HG02885 (cell line): ENCODE results near the gene RPP25L.

ENCODE experiments used
- ATAC-seq: cut with Tn5 transposase; IDR thresholded peaks from one replicate; pipeline ENCODE4 v1.9.1; 2021; ENCODE audit warnings: mild to moderate bottlenecking; ENCODE audit not compliant: unreplicated experiment, poor library complexity

The RPP25L gene, protein sequence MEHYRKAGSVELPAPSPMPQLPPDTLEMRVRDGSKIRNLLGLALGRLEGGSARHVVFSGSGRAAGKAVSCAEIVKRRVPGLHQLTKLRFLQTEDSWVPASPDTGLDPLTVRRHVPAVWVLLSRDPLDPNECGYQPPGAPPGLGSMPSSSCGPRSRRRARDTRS

DNA sequence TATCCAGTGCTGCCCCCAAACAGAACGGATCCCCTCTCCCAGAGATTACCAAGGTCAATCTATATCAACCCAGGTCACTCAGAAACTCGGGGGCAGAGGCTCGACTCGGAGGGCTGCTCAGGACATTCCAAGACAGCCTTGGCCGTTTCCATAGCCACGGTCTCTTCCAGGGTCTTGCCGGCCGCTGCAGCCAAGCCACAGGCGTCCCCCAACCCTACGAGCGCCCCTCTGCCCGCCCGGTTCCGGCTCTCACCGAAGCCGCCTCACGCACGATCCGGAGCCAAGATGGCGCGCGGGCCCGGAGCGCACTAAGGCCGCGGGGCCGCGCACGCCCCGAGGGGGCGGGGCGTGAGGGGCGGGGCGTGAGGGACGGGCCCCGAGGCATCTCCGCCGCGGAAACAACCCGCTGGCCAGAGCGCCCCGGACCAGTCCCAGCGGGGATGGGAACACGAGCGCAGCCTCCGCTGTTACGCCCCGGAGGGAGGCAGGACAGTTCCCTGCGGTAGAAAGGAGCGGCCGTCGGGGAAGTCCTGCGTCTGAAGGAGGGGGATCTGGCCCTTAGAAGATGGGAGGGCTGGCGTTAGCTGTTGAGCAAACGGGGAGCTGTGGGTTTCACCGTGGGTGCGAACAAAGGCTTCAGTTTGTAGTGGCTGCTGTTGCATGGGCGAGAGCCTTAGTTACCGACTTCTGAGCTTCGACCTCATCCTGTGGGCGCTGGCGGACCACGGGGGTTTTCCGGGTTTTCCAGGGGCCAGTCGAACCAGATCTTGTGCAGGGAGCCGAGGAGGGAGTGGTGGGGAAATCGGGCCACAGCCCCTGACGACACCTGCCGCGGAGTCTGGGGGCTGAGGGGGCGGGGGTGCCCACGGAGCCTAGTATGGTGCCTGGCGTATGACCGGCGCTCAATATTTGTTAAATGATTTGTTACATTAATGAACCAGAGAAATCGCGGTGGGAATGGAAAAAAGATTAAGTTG is at the start of gene RPP25L:
Gene RPP25L, minus strand, starts transcription at position 287 of the 977 bp plus-strand sequence. CDS start 801 bp downstream, outside the sequence.
- peak; percentile 94 for ATAC-seq

- ATAC-seq = no peak
These were observed 47.8 kb upstream of the RPP25L start for GRCh38 chr9:34659592-34660253.

GRCh38 chr9:34658461-34658860 is 46.6 kb upstream of the RPP25L start:
- no peak for ATAC-seq

GRCh38 chr9:34656992-34657391 is 45.1 kb upstream of the RPP25L start:
- ATAC-seq = no peak

DNA sequence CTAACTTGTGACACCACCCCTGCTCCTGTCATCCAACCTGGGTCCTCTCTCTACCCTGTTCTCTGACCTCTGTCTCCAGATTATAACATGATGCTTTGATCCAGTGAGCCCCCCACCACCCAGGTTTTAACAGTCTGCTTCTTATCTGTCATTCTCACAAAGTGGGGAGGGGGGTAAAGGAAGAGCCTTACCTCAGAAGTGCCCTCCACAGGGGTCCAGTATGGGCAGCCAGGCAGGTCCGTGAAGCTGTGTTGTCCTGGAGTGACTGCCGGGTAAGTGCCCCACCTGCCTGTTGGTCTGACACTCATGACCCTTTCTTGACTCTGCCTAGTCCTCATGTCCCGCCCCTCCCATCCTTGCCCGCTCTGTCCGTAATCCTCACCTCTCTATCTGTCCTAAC is 43.5 kb upstream of the RPP25L start:
- no peak for ATAC-seq

DNA sequence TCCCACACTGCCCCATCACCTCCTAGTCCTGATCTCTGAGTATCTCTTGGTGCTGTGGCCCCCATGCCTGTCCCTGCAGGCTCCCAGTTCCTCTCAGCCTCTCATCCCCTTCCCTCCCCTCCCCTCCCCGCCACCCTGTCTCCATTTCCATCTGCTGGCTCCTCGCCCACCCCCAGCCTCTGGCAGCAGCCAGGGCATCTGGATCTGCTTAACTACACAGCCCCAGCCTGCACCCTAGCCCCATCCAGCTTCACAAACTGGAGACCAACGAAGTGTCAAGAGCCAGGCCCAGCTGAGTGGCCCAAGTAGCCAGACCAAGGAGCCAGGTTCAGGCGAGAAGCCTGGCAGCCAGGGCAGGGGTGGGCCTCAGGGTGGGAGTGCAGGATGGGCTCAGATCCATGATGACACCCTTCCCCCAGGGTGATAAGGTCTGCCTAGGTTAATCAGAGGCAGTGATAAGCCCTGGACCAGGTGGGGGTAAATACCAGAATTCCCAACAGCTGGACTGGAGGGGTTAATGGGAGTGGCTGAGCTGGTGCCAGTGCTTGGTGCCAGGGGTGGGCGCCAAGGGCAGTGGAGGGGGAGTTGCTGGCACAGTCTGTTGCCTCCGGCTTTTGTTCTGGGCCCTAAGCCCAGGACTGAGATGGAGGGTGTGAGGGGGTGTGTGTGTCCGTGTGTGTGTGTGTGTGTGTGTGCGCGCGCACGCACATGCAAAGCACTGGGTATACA is 42.6 kb upstream of the RPP25L start:
- no peak for ATAC-seq

DNA sequence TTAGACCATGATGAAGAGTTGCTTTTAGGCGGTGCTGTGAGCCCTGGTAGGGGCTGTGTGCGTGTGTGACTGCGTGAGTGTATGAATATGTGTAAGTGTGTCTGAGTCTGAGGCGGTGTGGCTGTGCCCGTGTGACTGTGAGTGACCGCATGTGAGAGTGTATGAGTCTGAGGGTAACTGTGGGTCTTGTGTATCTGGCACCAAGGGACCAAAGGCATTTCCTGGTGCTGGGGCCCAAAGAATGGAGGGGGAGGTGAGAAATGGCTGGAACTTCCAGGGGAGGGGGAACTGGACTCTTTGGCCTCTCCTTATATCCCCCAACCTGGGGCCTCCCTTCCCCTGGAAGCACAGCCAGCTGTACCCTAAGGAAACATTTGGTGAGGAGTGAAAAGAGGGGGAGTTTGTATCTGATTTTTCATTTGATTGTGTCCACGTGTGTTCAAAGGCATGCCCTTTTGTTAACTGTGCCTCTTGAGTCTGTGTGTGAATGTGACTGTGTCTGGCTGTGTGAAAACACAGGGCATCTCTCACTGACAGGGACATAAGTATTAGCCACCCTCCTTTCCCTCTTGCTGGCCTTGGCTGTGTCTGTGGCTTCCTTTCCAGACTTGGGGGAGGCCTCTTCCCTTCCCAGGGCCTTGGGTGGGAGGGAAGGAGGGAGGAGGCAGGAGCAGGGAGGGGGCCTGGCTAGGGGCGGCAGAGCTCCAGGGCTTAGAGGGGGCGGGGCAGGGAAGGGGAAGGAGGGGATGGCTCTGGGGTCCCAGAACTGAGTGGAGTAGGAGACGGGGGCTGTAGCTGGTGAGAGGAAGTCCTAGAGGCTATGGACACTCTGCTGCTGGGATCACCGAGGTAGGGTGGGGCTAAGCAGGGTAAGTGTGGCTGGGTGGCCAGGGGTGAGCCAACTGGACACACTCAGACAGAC is 41.5 kb upstream of the RPP25L start:
- no peak for ATAC-seq

DNA sequence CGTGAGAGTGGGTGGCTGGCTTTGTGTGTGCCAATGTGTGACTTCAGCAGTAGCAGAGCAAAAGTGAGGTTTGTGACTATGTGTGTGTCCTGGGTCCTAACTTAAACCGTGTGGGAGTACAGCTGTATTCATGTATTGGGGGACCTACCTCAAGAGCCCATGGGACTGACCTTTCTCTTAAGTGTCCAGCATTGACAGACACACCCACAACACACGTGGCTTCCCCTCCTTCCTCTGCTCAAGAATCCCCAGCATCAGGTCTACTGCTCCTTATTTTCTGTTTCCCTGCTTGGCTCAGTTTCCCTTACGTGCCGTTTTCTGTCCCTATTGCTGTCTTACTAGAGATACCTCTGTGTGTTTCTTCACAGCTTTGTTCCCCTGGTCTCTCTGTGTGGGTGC is 40.7 kb upstream of the RPP25L start:
- ATAC-seq = no peak

- ATAC-seq = peak; percentile 78
These were observed 40.1 kb upstream of the RPP25L start, which contains the start of gene IL11RA for GRCh38 chr9:34651876-34652601. Gene IL11RA (plus strand): TSS chr9:34652185. CDS start chr9:34655218, 3,033 bp downstream.

DNA sequence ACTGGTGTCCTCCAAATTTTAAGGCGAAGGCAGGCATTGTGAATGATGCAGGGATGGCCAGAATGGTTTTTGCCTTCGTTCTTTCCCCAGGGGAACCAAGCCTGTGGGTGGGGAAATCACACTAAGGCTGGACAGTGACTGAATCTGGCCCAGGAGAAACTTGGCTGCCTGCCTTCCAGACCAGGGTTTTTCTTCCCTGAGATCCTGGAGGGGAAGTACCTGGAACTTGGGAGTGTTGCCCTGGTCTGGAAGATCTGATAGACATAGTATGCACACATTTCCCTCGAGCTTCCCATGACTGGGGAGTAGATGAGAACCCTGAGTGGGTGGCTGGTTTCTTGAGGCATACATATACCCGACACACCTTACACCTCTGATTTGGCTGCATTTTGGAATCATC is 39.4 kb upstream of the RPP25L start:
- no peak for ATAC-seq

DNA sequence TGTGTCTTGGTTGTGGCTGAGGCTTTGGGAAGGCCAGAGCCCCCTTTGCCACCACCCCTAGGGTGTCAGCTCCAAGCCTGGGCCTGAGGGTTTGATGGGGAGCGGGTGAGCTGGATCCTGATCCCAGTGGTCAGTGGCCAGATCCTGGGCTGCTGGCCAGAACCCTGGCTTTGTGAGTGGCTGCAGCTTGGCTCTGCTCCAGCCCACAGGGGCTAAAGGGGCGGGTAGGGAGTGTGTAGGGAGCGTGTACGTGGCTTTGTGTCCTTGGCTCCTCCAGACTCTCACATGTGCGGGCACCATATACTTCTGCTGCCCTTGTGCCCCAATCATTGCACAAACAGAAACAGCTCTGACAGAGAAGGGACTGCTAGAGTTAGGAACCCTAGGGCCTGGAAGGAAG is 38.9 kb upstream of the RPP25L start:
- ATAC-seq = no peak

DNA sequence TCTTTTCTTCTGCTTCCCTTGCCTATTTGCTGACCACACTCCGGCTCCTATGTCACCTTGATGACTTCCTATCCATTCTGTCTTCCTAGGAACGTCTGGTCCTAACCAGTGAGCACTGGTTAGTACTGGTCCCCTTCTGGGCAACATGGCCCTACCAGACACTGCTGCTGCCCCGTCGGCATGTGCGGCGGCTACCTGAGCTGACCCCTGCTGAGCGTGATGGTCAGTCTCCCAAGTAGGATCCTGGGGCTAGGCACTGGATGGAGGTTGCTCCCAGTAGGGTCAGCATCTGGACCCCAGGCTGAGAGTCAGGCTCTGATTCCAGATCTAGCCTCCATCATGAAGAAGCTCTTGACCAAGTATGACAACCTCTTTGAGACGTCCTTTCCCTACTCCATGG is 36.8 kb upstream of the RPP25L start:
- ATAC-seq = no peak

DNA sequence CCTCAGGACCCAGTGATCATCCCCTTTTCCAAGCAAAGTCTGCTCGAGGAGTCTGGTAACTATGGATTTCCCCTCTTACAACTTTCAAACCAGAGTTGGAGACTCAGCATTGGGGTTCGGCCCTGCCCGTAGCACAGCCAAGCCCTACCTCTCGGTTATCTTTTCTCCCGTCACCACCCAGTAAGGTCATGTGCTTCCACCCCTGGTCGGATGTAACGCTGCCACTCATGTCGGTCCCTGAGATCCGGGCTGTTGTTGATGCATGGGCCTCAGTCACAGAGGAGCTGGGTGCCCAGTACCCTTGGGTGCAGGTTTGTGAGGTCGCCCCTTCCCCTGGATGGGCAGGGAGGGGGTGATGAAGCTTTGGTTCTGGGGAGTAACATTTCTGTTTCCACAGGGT is 35.8 kb upstream of the RPP25L start:
- ATAC-seq = no peak

- no peak for ATAC-seq
These were observed 35.1 kb upstream of the RPP25L start for GRCh38 chr9:34647084-34647403.

DNA sequence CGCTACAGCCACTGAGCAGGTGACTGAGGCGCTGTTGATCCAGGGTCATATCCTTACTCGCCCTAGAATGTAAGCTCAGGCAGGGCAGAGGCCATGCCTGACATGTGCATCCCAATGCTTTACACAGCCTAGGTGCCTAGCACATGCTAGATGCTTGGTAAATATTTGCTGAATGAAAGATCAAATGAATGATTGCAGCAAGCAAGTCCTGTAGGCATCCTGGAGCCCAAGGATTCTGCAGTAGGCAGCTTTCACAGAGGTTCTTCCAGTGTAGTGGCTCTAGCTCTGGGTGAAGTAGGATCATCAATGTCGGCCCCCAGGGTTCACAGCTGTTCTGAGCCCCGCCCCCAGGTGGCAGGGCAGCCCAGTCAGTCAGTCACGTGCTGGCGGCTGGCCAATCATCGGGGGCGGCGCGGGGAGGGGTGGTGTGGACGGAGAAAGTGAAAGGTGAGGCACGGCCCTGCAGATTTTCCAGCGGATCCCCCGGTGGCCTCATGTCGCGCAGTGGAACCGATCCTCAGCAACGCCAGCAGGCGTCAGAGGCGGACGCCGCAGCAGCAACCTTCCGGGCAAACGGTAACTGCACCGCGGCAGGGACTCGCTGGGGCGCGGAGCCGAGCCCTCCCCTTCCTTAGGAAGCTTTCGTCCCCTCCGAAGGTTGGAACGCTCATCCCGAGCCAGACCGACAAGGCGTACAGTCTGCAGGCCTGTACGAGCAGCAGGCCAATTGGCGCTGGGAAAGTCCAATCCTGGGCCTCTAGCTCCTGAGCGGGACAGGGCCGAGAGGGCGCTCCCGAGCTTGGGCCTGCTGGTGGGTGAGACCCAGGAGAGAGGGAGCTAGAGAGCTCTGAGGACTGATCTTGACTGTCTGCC is 34.5 kb upstream of the RPP25L start, which contains the start of gene GALT:
Gene GALT, plus strand, starts transcription at position 465 of the 873 bp plus-strand sequence. Its CDS starts 30 bp downstream, at position 495.
- peak; percentile 91 for ATAC-seq

- no peak for ATAC-seq
These were observed 32.9 kb upstream of the RPP25L start for GRCh38 chr9:34644766-34645314.

DNA sequence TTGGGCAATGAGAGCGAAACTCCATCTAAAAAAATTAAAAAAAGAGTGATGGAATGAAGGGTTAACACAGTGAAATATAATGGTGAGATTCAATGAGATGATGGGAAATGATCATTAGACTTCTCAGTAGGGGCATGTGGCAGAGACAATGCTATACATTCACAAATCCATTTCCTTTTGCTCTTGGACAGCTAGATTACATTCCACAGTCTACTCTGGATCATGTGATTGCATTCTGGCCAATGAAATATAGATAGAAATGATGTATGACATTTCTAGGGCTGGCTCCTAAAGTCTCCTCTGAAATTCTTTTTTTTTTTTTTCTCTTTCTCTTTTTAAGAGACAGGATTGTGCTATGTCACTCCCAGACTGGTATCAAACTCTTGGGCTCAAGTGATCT is 30.8 kb upstream of the RPP25L start:
- no peak for ATAC-seq
